Activated T-cell treated with anti-CD3 and anti-CD28 coated beads, Interleukin-2, amount 50 U/mL, for 4 hours (primary cell): ENCODE results near the gene CADM4. TPM values are rescaled to one million over a fixed set of nuclear protein-coding genes. Genes with fewer than 3 reads are reported as not detected.
"Not testable (repeated sequence)": the region's sequence is repeated elsewhere in the genome, so short reads cannot be mapped to it uniquely, and the experiment has no call there.

Experiments used
- ATAC-seq, 2 donors: fragments of 200-7000 bp; cut with Tn5 transposase; one replicate each; pipeline ENCODE4 v1.10.0; 2021
- DNase-seq: peaks from one replicate; pipeline ENCODE4 v3.0.0-alpha.2; 2020
- H3K27me3 Mint-ChIP-seq: one replicate; pipeline ENCODE4 v1.8.0; 2021; ENCODE audit warnings: low read depth, mixed read lengths
- H3K36me3 Mint-ChIP-seq: one replicate; pipeline ENCODE4 v1.8.0; 2022; ENCODE audit warnings: mixed read lengths; ENCODE audit not compliant: insufficient read depth
- H3K4me1 Mint-ChIP-seq: one replicate; pipeline ENCODE4 v1.8.0; 2021; ENCODE audit warnings: low read depth, mixed read lengths
- H3K4me3 Mint-ChIP-seq: one replicate; pipeline ENCODE4 v1.8.0; 2021; ENCODE audit warnings: mild to moderate bottlenecking, moderate library complexity, mixed read lengths
- H3K9me3 Mint-ChIP-seq: one replicate; pipeline ENCODE4 v1.8.0; 2021; ENCODE audit warnings: mixed read lengths
- total RNA-seq, 3 donors: library from RNA; stranded (reverse); gene quantifications; one replicate each; pipeline ENCODE4 v1.2.1, GENCODE V29; 2021

The CADM4 gene
- total RNA-seq, 3 donors from 2014 or later: 0.40 to 0.63 (median 0.42) TPM

GRCh38 chr19:43616954-43617353 lies 22.7 kb downstream of the CADM4 start:
- H3K9me3 Mint-ChIP-seq: no peaks in the 10 kb centered on the region
- H3K4me1 Mint-ChIP-seq: peaks cover 19% of the 10 kb centered on the region
- peaks cover 7% of the 10 kb centered on the region for H3K36me3 Mint-ChIP-seq
- ATAC-seq: no peak
- no peak for DNase-seq
- no peak overlapping the region for H3K4me3 Mint-ChIP-seq
- H3K27me3 Mint-ChIP-seq: no peaks in the 10 kb centered on the region

- no peaks in the 10 kb centered on the region for H3K27me3 Mint-ChIP-seq
- H3K4me1 Mint-ChIP-seq: peaks cover 18% of the 10 kb centered on the region
- no peaks in the 10 kb centered on the region for H3K9me3 Mint-ChIP-seq
- ATAC-seq (no peak), DNase-seq (no peak)
- H3K36me3 Mint-ChIP-seq: peaks cover 10% of the 10 kb centered on the region
- H3K4me3 Mint-ChIP-seq: no peak overlapping the region
These were observed 23.3 kb downstream of the CADM4 start for GRCh38 chr19:43616306-43616705.

GRCh38 chr19:43612374-43612773 lies 27.3 kb downstream of the CADM4 start:
- Mint-ChIP-seq H3K4me1 (peaks cover 9% of the 10 kb centered on the region), H3K9me3 (no peaks in the 10 kb centered on the region), H3K4me3 (no peak overlapping the region), H3K36me3 (peaks cover 17% of the 10 kb centered on the region), H3K27me3 (no peaks in the 10 kb centered on the region)
- ATAC-seq: no peak
- no peak for DNase-seq

GRCh38 chr19:43611788-43612187 lies 27.9 kb downstream of the CADM4 start, which contains the start of gene SRRM5:
Gene SRRM5, plus strand, starts transcription at chr19:43612088. Its CDS starts 34 bp downstream, at chr19:43612122.
- peaks cover 9% of the 10 kb centered on the region for H3K4me1 Mint-ChIP-seq
- DNase-seq: no peak
- H3K4me3 Mint-ChIP-seq: no peak within 1 kb of the TSS
- H3K9me3 Mint-ChIP-seq: no peaks in the 10 kb centered on the region
- ATAC-seq: no peak
- no peaks in the 10 kb centered on the region for H3K27me3 Mint-ChIP-seq
- H3K36me3 Mint-ChIP-seq: peaks cover 17% of the 10 kb centered on the region

GRCh38 chr19:43610493-43610892 lies 29.2 kb downstream of the CADM4 start:
- Mint-ChIP-seq H3K4me3 (no peak overlapping the region), H3K36me3 (peaks cover 17% of the 10 kb centered on the region)
- ATAC-seq: no peak

GRCh38 chr19:43609872-43610271 lies 29.8 kb downstream of the CADM4 start:
- no peak for DNase-seq
- peaks cover 9% of the 10 kb centered on the region for H3K4me1 Mint-ChIP-seq
- no peak for ATAC-seq
- peaks cover 17% of the 10 kb centered on the region for H3K36me3 Mint-ChIP-seq
- no peak overlapping the region for H3K4me3 Mint-ChIP-seq
- H3K27me3 Mint-ChIP-seq: no peaks in the 10 kb centered on the region
- no peaks in the 10 kb centered on the region for H3K9me3 Mint-ChIP-seq

More at GRCh38 chr19:43610493-43610892, 29.2 kb downstream of the CADM4 start:
- Mint-ChIP-seq H3K9me3 (no peaks in the 10 kb centered on the region), H3K27me3 (no peaks in the 10 kb centered on the region), H3K4me1 (peaks cover 9% of the 10 kb centered on the region)
- no peak for DNase-seq

- Mint-ChIP-seq H3K4me3 (no peak overlapping the region), H3K9me3 (no peaks in the 10 kb centered on the region), H3K27me3 (no peaks in the 10 kb centered on the region), H3K4me1 (peaks cover 8% of the 10 kb centered on the region), H3K36me3 (peaks cover 12% of the 10 kb centered on the region)
- DNase-seq (no peak), ATAC-seq (no peak)
These were observed 32.1 kb downstream of the CADM4 start for GRCh38 chr19:43607238-43608205.

- Mint-ChIP-seq H3K4me3 (no peak overlapping the region), H3K4me1 (peaks cover 5% of the 10 kb centered on the region), H3K9me3 (no peaks in the 10 kb centered on the region), H3K27me3 (no peaks in the 10 kb centered on the region), H3K36me3 (peaks cover 8% of the 10 kb centered on the region)
- no peak for DNase-seq
- no peak for ATAC-seq
These were observed 33.0 kb downstream of the CADM4 start for GRCh38 chr19:43606569-43607229.

- H3K4me1 Mint-ChIP-seq: peaks cover 5% of the 10 kb centered on the region
- peaks cover 10% of the 10 kb centered on the region for H3K36me3 Mint-ChIP-seq
- no peak for DNase-seq
- no peaks in the 10 kb centered on the region for H3K9me3 Mint-ChIP-seq
- H3K4me3 Mint-ChIP-seq: no peak overlapping the region
- ATAC-seq: no peak
- no peaks in the 10 kb centered on the region for H3K27me3 Mint-ChIP-seq
These were observed 33.6 kb downstream of the CADM4 start for GRCh38 chr19:43605875-43606568.

GRCh38 chr19:43600326-43600725 lies 39.3 kb downstream of the CADM4 start:
- peaks cover 24% of the 10 kb centered on the region for H3K4me1 Mint-ChIP-seq
- not testable (repeated sequence) for ATAC-seq, H3K27me3 Mint-ChIP-seq, H3K4me3 Mint-ChIP-seq, DNase-seq, H3K36me3 Mint-ChIP-seq, H3K9me3 Mint-ChIP-seq

GRCh38 chr19:43599635-43600295 lies 39.9 kb downstream of the CADM4 start:
- Mint-ChIP-seq H3K36me3 (peaks cover 3% of the 10 kb centered on the region), H3K4me3 (no peak overlapping the region), H3K4me1 (peaks cover 26% of the 10 kb centered on the region), H3K27me3 (no peaks in the 10 kb centered on the region), H3K9me3 (no peaks in the 10 kb centered on the region)
- DNase-seq (no peak), ATAC-seq (no peak)

- ATAC-seq (no peak), DNase-seq (no peak)
- peaks cover 7% of the 10 kb centered on the region for H3K36me3 Mint-ChIP-seq
- no peaks in the 10 kb centered on the region for H3K9me3 Mint-ChIP-seq
- H3K4me1 Mint-ChIP-seq: peaks cover 29% of the 10 kb centered on the region
- no peak overlapping the region for H3K4me3 Mint-ChIP-seq
- no peaks in the 10 kb centered on the region for H3K27me3 Mint-ChIP-seq
These were observed 41.0 kb downstream of the CADM4 start for GRCh38 chr19:43598445-43599240.

- Mint-ChIP-seq H3K27me3 (no peaks in the 10 kb centered on the region), H3K9me3 (no peaks in the 10 kb centered on the region), H3K4me3 (peak overlapping the region; percentile 99), H3K4me1 (peaks cover 34% of the 10 kb centered on the region), H3K36me3 (peaks cover 11% of the 10 kb centered on the region)
- DNase-seq: no peak
- no peak for ATAC-seq
These were observed 41.8 kb downstream of the CADM4 start for GRCh38 chr19:43597876-43598275.
